ENCODE measurements around the gene CNTN5.
"Not testable (repeated sequence)": the region's sequence is repeated elsewhere in the genome, so short reads cannot be mapped to it uniquely, and the experiment has no call there.

The CNTN5 gene

DNA sequence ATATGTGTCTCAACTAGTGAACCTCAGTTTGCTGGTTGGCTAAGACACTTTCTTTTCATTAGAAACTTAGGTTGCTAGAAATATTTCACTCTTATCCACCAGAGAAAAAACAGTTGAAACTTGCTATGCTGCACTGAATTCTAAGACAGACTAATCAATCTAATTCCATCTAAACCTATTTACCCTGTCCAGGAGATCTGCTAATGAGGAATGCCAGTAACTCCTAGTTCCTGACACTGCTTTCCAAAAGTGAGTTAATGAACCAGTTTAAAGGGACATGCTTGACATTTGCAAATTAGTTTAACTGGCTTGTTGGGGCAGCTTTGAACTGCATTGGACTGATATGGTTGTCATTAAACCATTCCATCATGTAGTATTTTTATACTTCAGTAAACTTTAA is 258.5 kb downstream of the CNTN5 start:
- DNase-seq: no peak

DNA sequence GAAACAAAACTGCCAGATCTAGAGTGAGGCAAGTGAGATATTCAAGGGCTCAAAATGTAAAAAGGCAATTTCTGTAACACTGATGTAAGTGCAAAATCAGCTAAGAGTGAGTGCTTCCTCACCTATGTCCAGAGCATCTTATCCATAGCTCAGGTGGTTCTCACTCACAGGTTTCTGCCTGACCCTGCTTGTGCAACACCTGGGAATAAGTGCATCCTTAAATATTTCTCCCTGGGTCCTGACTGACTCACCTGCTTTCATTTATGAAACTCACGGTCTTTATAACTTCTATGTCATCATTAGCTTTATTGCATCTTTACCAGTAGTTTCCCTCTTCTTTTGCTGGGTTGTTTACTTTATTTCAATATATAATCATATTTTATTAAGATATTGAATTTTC is 260.6 kb downstream of the CNTN5 start:
- DNase-seq: no peak

DNA sequence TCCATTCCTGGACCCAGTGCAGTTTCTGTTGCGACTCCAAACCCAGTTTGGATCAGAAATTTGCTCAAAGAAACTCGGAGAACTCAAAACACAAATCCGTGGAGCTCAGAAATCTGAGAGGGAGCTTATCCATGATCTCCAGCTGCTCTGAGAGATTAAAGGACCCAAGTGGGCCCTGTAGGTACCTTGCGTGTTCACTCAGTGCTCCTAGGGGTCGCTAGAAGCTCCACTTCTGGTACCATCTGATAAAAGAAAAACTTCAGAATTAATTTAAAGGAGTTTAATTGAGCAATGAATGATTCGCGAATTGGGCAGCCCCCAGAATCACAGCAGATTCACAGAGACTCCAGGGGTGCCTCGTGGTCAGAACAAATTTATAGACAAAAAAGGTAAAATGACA is 277.2 kb downstream of the CNTN5 start:
- not testable (repeated sequence) for DNase-seq

DNA sequence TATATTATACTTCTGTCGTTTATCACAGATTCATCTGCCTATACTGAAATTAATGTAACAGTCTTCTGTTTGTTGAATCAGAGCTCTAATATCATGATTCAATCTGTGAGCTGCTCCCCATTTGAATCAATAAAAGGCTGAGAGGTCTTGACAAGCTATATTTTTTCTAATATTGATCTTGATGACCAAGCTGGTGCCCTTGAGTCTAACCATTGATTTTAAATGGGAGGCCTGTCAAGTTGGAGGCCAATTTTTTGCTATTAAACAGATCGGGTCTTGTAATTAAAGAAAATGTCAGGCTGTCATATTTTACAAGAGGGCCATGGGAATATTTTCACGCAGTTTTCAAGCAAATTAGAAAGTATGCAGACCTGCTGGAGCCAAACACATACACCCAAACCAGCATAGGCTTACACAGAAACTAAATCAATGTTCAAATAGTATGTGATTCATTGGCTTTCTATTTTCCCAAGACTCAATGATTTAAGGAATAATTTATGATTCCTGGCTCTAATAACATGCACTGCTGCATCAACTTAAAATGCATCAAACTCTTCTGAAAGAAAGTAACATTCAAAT is 286.9 kb downstream of the CNTN5 start:
- DNase-seq: no peak

DNA sequence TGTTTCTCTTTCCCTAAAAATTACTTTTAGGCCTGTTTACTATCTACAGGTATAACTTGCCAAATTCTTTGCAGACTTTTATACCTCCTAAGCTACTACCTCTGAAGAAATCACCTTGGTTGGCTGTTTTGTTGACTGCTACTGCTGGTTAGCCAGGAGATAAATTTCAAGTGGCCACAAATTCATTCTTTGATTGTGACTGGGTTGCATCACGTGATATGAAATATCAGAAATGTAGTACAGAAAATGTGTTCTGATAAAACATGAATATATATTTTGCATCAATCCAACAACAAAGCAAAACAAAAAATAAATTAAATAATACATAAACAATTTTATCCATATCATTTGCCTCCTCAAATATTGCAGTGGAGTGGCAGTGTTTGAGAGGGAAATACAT is 291.1 kb downstream of the CNTN5 start:
- DNase-seq: no peak

DNA sequence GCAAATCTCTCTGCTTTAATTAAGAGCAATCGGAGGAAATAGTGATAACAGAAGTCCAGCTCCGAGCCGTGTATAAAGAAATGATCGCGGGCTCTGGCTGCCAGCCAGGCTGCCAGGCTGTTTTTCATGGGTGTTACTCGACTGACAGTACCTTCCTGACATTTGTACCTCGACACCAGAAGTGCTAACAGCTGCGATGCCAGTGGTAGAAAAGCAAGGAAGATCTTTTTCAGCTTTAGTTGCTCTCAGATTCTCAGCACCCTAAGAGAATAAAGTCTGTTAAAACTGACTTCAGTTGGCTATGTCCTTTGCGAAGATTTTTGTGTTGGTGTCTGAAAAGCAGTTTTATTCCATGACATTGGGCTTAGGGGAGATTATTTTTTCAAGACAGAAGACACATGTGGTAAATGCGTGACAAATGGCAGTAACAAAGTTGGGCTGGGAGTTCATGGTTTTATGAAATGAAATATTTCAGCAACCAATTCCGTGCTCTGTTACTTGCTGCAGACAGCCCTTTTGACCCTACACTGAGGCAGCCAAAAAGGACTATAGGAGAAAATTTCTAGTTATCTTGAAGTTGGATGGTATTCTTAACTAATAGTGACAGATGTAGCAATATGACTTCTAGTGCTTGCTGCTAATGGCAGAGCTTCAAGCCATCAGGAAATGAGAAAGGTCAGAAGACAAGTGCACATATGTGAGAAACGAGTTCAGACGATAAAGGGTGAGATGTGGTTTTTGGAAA is 296.2 kb downstream of the CNTN5 start:
- DNase-seq: no peak

DNA sequence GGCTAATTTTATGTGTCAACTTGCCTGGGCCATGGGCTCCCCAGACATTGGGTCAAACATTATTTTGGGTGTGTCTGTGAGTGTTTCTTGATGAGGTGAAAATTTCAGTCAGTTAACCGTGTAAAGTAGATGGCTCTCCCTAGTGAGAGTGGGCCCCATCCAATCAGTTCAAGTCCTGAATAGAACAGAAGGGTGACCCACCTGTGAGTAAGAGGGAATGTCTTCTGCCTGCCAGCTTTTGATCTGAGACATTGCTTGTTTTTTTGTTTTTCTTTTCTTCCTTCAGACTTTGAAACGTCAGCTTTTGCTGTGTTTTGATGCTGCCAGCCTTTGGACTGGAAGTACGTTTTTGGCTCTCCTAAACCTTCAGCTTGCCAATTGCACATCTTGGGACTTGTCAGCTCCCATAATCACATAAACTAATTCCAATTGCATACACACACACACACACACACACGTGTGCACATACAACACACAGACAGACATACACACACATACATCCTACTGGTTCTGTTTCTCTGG is 300.1 kb downstream of the CNTN5 start:
- no peak for DNase-seq

DNA sequence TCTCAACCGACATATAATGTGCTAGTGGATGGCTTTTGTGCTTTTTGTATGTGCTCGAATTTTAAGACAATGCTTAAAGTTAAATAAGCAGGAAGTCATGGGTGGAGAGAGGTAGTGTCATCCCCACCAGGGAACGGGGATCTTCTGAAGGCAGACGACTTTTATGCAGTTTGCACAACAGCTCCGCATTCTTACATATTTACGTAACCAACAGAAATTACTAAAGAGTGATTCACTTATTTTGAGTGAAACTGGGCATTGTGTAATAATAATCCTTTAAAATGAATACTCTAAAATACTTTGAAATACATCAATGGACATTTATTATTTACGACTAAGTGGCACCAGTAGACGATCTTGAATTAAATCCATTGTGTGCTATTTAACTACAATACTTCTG is 305.1 kb downstream of the CNTN5 start:
- DNase-seq: no peak

DNA sequence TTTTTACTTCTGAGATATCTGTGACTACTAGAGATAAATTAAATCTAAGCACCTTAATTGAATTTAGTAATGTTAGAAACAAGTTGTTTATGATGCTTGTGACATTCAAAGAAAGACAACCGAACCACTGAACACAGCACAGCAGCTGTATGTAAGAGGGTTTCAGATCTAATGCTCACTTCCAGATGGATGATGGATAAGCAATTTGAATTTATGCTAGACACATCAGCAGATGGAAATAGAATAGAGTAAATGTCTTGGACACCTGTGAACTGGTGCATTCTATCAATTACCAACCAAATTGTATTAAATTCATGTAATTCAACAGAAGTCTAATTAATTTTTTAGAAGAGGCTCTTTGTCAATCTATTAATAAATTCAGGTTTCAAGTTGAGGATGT is 306.3 kb downstream of the CNTN5 start:
- no peak for DNase-seq

DNA sequence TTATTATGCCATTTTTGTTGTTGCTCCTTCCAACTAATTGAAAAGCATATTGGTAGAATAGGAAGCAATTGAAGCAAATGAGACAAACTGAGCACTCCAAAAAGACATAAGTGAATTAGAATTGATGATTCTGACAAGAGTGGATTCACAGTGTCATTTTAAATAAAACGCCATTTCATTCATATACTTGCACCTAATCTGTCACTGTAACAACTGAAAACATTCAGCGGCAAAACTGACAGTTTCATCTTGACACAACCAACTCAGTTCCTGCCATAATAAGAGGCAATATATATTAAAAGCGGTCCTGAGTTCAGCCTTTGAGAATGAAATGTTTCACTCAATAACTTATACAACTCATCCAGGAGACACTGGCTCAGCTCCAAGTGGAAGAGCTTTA is 306.8 kb downstream of the CNTN5 start:
- DNase-seq: no peak

DNA sequence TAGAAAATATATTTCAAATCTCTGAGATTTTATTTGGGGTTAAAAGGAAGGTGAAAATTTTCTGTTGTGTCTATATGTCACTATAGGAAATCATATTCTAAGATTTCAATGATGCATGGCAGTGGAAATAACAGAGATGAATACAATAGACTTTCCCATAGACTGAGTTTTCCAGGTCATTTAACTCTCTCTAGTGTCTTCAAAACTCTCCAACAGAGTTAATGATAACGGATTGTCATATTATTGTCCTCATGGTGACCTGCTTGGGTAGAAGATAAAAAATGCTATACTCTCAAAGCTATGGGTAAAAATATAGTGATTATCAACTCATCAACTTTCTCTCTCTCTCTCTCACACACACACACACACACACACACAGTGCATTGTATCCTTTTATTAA is 312.9 kb downstream of the CNTN5 start:
- DNase-seq: no peak

DNA sequence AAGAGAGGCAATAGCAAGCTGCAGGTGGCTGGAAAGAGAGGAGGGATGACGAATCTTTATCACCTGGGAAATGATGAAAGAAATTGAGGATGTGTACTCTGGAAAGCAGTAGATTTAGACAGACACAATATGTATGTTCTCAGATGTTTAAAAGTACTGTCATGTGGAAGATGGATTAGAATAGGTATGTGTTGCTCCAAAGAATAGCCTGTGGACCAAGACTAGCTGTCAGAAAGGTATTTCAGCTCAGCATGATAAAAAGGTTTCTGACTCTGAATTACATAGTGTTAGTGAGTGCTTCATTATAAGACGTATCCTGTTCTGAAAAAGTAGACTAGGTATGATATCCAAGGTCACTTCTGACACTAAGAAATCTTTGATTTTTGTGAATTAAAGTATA is 322.4 kb downstream of the CNTN5 start:
- no peak for DNase-seq

DNA sequence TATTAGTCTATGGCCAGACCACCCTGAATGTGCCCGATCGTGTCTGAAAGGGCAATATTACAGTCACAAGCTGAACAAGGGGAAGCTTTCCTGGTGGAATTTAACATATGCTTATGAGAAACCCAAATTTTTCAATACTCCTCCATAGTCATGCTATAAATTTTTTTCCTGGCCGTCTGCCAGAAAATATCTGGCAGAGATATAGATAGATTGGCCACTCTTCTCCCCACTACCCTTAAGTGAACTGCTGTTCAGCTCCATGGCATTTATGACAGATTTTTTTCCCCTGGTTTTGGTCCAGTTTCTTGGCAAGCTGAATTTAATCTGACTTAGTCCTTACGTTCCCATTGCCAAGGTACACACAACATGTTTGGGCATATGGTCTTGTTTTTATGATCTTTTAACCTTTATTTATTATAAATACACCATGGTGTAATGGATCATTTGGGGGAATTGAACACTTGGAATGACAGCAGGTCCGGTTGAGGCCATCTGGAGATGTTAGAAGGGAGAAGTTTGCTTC is 328.5 kb downstream of the CNTN5 start:
- DNase-seq: no peak

DNA sequence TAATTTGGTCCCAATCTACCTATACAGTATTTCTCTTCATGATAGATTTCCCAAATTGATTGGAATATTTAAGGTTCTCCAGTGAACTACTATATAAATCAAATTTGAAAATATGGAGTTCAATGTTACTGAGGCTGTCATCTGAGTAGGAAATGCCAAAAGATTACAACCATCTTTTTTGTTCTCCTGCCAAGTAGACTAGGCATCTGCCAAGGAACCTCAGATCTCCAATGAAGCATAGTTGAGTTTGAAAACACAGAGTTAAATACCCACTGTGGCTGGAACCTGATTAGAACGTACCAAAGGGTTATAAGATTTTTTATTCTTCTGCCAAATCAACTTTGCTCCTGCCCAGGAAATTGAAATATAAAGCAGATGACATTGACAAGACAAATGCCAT is 330.9 kb downstream of the CNTN5 start:
- no peak for DNase-seq

DNA sequence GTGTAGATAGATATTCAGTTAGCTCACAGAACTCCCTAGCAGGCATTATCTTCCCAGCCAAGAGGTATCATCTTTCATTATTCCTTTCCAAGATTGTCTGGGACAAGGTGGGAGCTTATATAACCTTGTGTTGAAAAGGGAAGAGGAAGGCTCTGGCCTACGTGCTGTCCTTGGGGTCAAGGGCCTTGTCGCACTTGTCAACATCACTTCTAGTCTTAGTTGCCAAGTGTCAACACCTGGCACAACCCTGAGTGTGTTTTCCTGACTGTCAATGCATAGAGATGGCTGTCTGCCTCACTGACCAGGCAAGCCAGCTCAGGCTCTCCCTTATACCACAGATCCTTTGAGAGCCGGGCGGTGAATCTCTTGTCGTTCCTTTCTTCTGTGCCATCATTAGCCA is 331.9 kb downstream of the CNTN5 start:
- DNase-seq: no peak

DNA sequence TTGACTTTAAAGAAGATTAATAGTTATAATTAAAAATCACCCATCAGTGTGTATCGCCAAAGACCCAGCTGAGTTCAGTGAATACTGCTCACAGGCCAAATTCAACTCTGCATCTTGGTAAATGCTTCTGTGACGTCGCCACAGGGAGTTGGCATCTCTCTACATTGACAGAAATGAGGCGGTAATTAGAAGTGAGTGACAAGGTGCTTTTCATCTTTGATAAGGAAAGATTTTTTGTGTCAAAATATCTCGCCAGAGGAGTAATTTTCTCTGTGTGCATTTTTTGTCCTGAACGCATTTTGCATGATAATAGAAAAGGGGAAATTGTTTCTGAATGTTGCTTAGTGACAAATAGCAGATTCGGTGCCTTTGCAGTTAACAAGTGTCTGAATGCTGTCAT is 345.8 kb downstream of the CNTN5 start:
- no peak for DNase-seq

DNA sequence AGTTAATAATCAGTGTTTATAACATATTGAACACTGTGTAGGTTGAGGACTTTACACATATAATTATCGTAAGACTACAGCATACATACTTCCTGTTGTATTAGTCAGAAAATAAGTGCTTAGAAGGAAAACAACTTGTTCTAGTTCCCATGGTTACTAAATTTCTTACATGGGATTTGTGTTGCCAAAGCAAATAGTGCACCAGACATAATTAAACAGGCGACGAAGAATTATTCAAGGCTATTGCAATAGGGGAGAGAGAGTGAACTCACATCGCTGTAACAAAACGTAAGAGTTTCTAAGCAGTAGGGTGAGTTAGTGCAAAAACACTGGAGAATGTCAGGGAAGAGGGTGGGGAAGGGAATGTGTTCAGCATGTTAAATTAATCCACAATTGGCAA is 347.8 kb downstream of the CNTN5 start:
- no peak for DNase-seq

DNA sequence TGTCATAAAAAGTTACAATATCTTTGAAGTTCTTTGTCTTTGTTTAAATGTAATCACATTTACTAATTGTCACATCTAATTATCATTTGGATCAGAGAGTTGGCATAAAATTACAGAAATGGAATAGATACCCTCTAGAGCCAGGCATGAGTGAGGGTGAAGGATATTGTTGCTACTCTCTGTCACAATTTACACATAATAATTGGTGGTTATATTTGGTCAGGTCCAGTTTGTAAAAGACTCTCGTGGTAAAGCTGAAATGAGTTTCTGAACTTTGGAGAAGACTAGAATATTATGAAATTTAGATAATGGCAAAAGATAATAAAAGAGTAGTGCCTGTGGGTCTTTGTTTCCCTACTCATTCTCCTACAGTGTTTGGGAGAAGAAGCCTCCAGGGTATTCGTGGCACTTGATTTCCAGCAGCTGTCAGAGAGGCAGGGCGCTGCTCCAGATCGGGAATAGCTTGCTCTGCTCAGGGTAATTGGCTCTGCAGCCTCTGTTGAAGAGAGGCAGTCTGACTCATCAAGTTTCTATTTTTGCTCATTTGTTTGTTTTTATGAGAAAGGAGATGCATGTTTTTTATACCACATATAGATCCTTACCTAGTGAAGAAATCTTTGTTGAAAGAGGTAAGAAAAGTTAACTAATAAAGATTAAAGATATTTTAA is 349.9 kb downstream of the CNTN5 start:
- DNase-seq: no peak

DNA sequence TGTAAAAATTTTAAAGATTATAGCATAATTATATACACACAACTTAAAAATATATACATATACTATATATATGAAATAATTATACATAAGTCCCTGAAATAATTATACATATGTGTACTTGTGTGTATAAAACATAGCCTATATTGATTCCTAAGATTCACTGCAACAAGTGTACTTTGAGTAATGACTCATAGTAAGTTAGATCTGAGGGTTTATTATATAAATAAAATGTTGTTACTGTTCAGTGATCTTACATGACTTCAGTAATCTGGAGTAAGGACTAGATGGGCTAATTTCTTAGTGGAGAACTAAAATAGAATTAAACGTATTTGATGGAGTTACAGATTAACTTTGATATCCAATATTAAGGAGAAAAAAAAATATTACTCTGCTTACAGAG is 350.5 kb downstream of the CNTN5 start:
- no peak for DNase-seq

DNA sequence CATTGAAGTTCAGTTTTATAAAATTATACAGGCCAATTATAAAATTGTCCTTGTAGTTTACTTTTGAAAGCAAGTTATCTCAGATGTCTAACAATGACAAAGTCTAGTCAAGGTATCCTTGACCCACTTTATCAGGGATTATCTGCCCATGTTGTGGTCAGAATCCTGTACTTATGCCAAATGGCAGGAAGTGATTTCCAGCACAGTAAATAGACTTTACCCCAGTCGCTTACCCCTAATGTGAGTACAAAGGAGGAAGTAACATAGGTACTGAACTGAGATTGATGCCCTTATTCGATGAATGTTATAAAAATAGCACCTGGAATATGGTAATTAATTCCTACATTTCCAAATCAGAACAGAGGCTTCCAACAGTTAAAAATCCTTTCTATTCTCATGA is 355.7 kb downstream of the CNTN5 start:
- no peak for DNase-seq

DNA sequence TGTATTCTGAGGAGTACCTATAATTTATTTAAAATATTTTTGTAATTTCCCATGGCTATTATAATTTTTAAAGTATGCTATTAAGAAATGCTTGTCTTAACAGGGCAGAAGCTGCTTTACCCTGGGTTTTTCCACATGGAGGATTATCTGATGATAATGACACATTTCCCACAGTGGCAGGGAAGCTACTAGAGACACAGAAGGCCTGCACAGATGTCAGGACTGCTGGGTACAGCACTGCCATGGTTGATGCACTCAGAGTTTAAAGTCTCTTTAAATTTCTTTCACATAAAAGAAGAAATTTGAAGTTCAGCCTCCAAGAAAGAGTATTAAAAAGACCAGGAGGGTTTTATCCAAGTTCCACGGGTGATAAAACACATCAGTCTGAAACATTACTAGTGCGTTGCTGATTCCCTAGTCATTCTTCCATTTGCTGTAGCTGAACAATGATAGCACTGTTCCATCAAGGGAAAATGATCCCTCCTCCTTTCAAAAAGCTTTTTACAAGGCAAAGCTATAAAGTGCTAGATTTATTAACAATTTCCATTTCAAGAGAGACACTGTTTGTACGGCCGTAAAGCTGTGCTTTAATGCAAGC is 363.0 kb downstream of the CNTN5 start:
- no peak for DNase-seq

DNA sequence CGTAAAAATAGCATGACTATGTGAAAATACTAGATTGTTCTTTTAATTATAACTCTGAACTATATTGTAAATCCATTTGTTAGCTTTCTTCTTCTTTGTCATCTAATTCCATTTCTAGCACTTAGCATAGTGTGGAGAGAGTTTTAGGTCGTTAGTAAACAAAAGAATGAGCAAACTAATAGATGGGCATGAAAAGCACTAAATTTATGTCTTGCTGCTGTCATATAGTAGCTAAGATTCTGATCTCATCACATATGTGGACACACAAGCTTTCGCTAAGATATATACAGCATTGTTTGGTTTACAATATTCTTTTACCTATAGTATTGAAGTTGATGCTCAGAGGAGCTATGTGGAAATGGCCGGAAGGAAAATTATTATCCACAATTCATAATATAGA is 370.5 kb downstream of the CNTN5 start:
- no peak for DNase-seq

DNA sequence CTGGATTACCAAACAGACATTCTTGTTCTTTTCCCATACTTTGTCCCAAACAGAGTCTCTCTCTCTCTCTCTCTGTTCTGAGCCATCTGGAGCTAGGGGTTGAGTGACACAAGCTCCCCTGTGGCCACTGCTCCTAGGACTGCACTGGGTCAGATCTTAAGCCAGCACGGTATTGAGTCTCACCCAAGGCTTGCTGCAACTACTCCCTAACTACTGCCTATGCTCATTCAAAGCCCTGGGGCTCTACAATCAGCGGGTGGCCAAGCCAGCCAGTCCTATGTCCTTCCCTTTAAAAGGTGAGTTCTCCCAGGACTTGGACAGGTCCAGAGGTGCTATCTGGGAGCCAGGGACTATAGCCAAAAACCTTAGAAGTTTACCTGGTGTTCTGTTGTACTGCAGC is 385.6 kb downstream of the CNTN5 start:
- no peak for DNase-seq

DNA sequence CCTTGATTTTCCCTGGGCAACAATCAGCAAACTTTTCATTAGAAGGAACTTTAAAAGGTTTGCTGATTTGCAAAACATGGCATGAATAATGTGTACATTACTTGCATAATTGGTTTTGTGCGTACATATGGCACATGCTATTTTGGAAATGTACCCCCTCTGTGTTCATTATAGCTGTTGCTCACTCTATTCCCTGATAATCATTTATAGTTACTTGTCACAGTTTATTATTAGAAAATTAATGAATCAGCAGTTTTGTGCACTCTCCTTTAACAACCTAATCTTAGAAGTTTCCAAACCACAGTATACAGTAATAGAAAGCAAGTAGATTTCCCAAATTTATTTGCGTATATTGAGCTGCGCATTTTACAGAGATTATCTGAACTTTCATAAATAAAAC is 389.9 kb downstream of the CNTN5 start:
- no peak for DNase-seq

Data from CD4-positive, alpha-beta T cell treated with Interleukin-17A for 4 hours (primary cell).